Measurements from ENCODE around the gene SLC2A8.

Gene SLC2A8

GRCh38 chr9:127380479-127380878, 16.5 kb upstream of the SLC2A8 start:
- ChIA-PET POLR2A (no interaction called here), CTCF (no interaction called here)

GRCh38 chr9:127382541-127382940, 14.4 kb upstream of the SLC2A8 start:
- no peaks in the 10 kb centered on the region for H3K36me3 ChIP-seq (ENCODE audit: control insufficient read depth in 4 of 4, insufficient read depth in 4 of 4, low read length in 3 of 4)
- CTCF ChIA-PET = interaction anchor here (1.0 to 1.1 kb wide), 2 partner anchors 13 to 22 kb away, joined by 4 read pairs; no protein-coding TSS in a partner anchor
- no peak overlapping the region for H3K4me3 ChIP-seq (ENCODE audit: control insufficient read depth in 1 of 7, extremely low read depth in 1 of 7, insufficient read depth in 4 of 7, low read depth in 2 of 7, low read length in 6 of 7)
- no peak for DNase-seq
- POLR2A ChIA-PET = interaction anchor here (0.7 kb wide), 1 partner anchor 169 kb away, joined by 3 read pairs; no protein-coding TSS in a partner anchor
- no peaks in the 10 kb centered on the region for H3K4me1 ChIP-seq (ENCODE audit: control extremely low read depth in 1 of 4, control insufficient read depth in 4 of 4, insufficient read depth in 4 of 4, low read length in 3 of 4)
- no peak overlapping the region for H3K27ac ChIP-seq (ENCODE audit: insufficient read depth in 1 of 2, low read depth in 1 of 2, low read length in 2 of 2, poor library complexity in 1 of 2, severe bottlenecking in 2 of 2)
- WGBS (ENCODE audit: insufficient coverage) = 100% methylated on average over 2 of the region's 2 CpGs
- peaks cover 4 to 42% (median 8%) of the 10 kb centered on the region in 5 experiments for H3K27me3 ChIP-seq (replicated peaks in 2 of 5; ENCODE audit: control insufficient read depth in 4 of 5, insufficient read depth in 5 of 5, low read length in 4 of 5)
- peaks cover 0 to 9% (median 0%) of the 10 kb centered on the region in 5 experiments for H3K9me3 ChIP-seq (ENCODE audit: control extremely low read depth in 1 of 5, control insufficient read depth in 4 of 5, insufficient read depth in 2 of 5, low read depth in 1 of 5, low read length in 4 of 5)

More at GRCh38 chr9:127380479-127380878, 16.5 kb upstream of the SLC2A8 start:
- H3K4me1 ChIP-seq (ENCODE audit: control extremely low read depth in 1 of 4, control insufficient read depth in 4 of 4, insufficient read depth in 4 of 4, low read length in 3 of 4) = no peaks in the 10 kb centered on the region
- 97% methylated on average over 3 of the region's 3 CpGs for WGBS (ENCODE audit: insufficient coverage)
- H3K27ac ChIP-seq (ENCODE audit: insufficient read depth in 1 of 2, low read depth in 1 of 2, low read length in 2 of 2, poor library complexity in 1 of 2, severe bottlenecking in 2 of 2) = no peak overlapping the region
- peaks cover 4 to 26% (median 6%) of the 10 kb centered on the region in 5 experiments for H3K27me3 ChIP-seq (replicated peaks in 2 of 5; ENCODE audit: control insufficient read depth in 4 of 5, insufficient read depth in 5 of 5, low read length in 4 of 5)
- no peaks in the 10 kb centered on the region for H3K36me3 ChIP-seq (ENCODE audit: control insufficient read depth in 4 of 4, insufficient read depth in 4 of 4, low read length in 3 of 4)
- no peak overlapping the region for H3K4me3 ChIP-seq (ENCODE audit: control insufficient read depth in 1 of 7, extremely low read depth in 1 of 7, insufficient read depth in 4 of 7, low read depth in 2 of 7, low read length in 6 of 7)
- peaks cover 0 to 9% (median 0%) of the 10 kb centered on the region in 5 experiments for H3K9me3 ChIP-seq (ENCODE audit: control extremely low read depth in 1 of 5, control insufficient read depth in 4 of 5, insufficient read depth in 2 of 5, low read depth in 1 of 5, low read length in 4 of 5)
- no peak for DNase-seq

- H3K4me1 ChIP-seq (ENCODE audit: control extremely low read depth in 1 of 4, control insufficient read depth in 4 of 4, insufficient read depth in 4 of 4, low read length in 3 of 4) = peaks cover 0 to 15% (median 13%) of the 10 kb centered on the region in 4 experiments
- CTCF ChIA-PET = no interaction called here
- H3K36me3 ChIP-seq (ENCODE audit: control insufficient read depth in 4 of 4, insufficient read depth in 4 of 4, low read length in 3 of 4) = no peaks in the 10 kb centered on the region
- no peak overlapping the region for H3K27ac ChIP-seq (ENCODE audit: insufficient read depth in 1 of 2, low read depth in 1 of 2, low read length in 2 of 2, poor library complexity in 1 of 2, severe bottlenecking in 2 of 2)
- 94% methylated on average over 11 of the region's 11 CpGs for WGBS (ENCODE audit: insufficient coverage)
- H3K4me3 ChIP-seq (ENCODE audit: control insufficient read depth in 1 of 7, extremely low read depth in 1 of 7, insufficient read depth in 4 of 7, low read depth in 2 of 7, low read length in 6 of 7) = no peak overlapping the region
- POLR2A ChIA-PET = no interaction called here
- no peak for DNase-seq
- H3K27me3 ChIP-seq (replicated peaks in 2 of 5; ENCODE audit: control insufficient read depth in 4 of 5, insufficient read depth in 5 of 5, low read length in 4 of 5) = peaks cover 4 to 42% (median 8%) of the 10 kb centered on the region in 5 experiments
- H3K9me3 ChIP-seq (ENCODE audit: control extremely low read depth in 1 of 5, control insufficient read depth in 4 of 5, insufficient read depth in 2 of 5, low read depth in 1 of 5, low read length in 4 of 5) = peaks cover 0 to 6% (median 0%) of the 10 kb centered on the region in 5 experiments
Measured at GRCh38 chr9:127384016-127384730, 12.8 kb upstream of the SLC2A8 start.

GRCh38 chr9:127384901-127385300, 12.1 kb upstream of the SLC2A8 start:
- H3K4me1 ChIP-seq (ENCODE audit: control extremely low read depth in 1 of 4, control insufficient read depth in 4 of 4, insufficient read depth in 4 of 4, low read length in 3 of 4) = peaks cover under 1 to 20% (median 13%) of the 10 kb centered on the region in 4 experiments
- H3K27ac ChIP-seq (ENCODE audit: insufficient read depth in 1 of 2, low read depth in 1 of 2, low read length in 2 of 2, poor library complexity in 1 of 2, severe bottlenecking in 2 of 2) = no peak overlapping the region
- no peak overlapping the region for H3K4me3 ChIP-seq (ENCODE audit: control insufficient read depth in 1 of 7, extremely low read depth in 1 of 7, insufficient read depth in 4 of 7, low read depth in 2 of 7, low read length in 6 of 7)
- no peak for DNase-seq
- no peaks in the 10 kb centered on the region for H3K36me3 ChIP-seq (ENCODE audit: control insufficient read depth in 4 of 4, insufficient read depth in 4 of 4, low read length in 3 of 4)
- H3K9me3 ChIP-seq (ENCODE audit: control extremely low read depth in 1 of 5, control insufficient read depth in 4 of 5, insufficient read depth in 2 of 5, low read depth in 1 of 5, low read length in 4 of 5) = peaks cover 0 to 3% (median 0%) of the 10 kb centered on the region in 5 experiments
- ChIA-PET POLR2A (no interaction called here), CTCF (no interaction called here)
- 97% methylated on average over 13 of the region's 13 CpGs for WGBS (ENCODE audit: insufficient coverage)
- peaks cover 4 to 42% (median 8%) of the 10 kb centered on the region in 5 experiments for H3K27me3 ChIP-seq (replicated peaks in 2 of 5; ENCODE audit: control insufficient read depth in 4 of 5, insufficient read depth in 5 of 5, low read length in 4 of 5)

GRCh38 chr9:127386249-127386648, 10.7 kb upstream of the SLC2A8 start:
- ChIA-PET POLR2A (no interaction called here), CTCF (no interaction called here)
- no peak for DNase-seq
- H3K27me3 ChIP-seq (replicated peaks in 2 of 5; ENCODE audit: control insufficient read depth in 4 of 5, insufficient read depth in 5 of 5, low read length in 4 of 5) = peaks cover 3 to 42% (median 8%) of the 10 kb centered on the region in 5 experiments
- H3K27ac ChIP-seq (ENCODE audit: insufficient read depth in 1 of 2, low read depth in 1 of 2, low read length in 2 of 2, poor library complexity in 1 of 2, severe bottlenecking in 2 of 2) = no peak overlapping the region
- peaks cover 5 to 29% (median 17%) of the 10 kb centered on the region in 4 experiments for H3K4me1 ChIP-seq (ENCODE audit: control extremely low read depth in 1 of 4, control insufficient read depth in 4 of 4, insufficient read depth in 4 of 4, low read length in 3 of 4)
- H3K4me3 ChIP-seq (ENCODE audit: control insufficient read depth in 1 of 7, extremely low read depth in 1 of 7, insufficient read depth in 4 of 7, low read depth in 2 of 7, low read length in 6 of 7) = no peak overlapping the region
- no peaks in the 10 kb centered on the region for H3K36me3 ChIP-seq (ENCODE audit: control insufficient read depth in 4 of 4, insufficient read depth in 4 of 4, low read length in 3 of 4)
- no peaks in the 10 kb centered on the region for H3K9me3 ChIP-seq (ENCODE audit: control extremely low read depth in 1 of 5, control insufficient read depth in 4 of 5, insufficient read depth in 2 of 5, low read depth in 1 of 5, low read length in 4 of 5)
- 62% methylated on average over 3 of the region's 4 CpGs for WGBS (ENCODE audit: insufficient coverage)

GRCh38 chr9:127386981-127387380, 10.0 kb upstream of the SLC2A8 start:
- ChIA-PET CTCF (interaction anchor here (1.4 kb wide), 1 partner anchor 14 kb away, joined by 3 read pairs; no protein-coding TSS in a partner anchor), POLR2A (no interaction called here)
- Histone ChIP-seq H3K27me3 (replicated peaks in 2 of 5; ENCODE audit: control insufficient read depth in 4 of 5, insufficient read depth in 5 of 5, low read length in 4 of 5) (peaks cover 3 to 42% (median 8%) of the 10 kb centered on the region in 5 experiments), H3K4me3 (ENCODE audit: control insufficient read depth in 1 of 7, extremely low read depth in 1 of 7, insufficient read depth in 4 of 7, low read depth in 2 of 7, low read length in 6 of 7) (no peak overlapping the region), H3K9me3 (ENCODE audit: control extremely low read depth in 1 of 5, control insufficient read depth in 4 of 5, insufficient read depth in 2 of 5, low read depth in 1 of 5, low read length in 4 of 5) (no peaks in the 10 kb centered on the region), H3K27ac (ENCODE audit: insufficient read depth in 1 of 2, low read depth in 1 of 2, low read length in 2 of 2, poor library complexity in 1 of 2, severe bottlenecking in 2 of 2) (no peak overlapping the region), H3K36me3 (ENCODE audit: control insufficient read depth in 4 of 4, insufficient read depth in 4 of 4, low read length in 3 of 4) (no peaks in the 10 kb centered on the region), H3K4me1 (ENCODE audit: control extremely low read depth in 1 of 4, control insufficient read depth in 4 of 4, insufficient read depth in 4 of 4, low read length in 3 of 4) (peaks cover 5 to 29% (median 18%) of the 10 kb centered on the region in 4 experiments)
- DNase-seq = no peak
- WGBS (ENCODE audit: insufficient coverage) = 88% methylated on average over 3 of the region's 10 CpGs

Measured in common myeloid progenitor, CD34-positive (primary cell).